ENCODE measurements around the gene ZC3HAV1L. TPM values are rescaled to one million over a fixed set of nuclear protein-coding genes. Genes with fewer than 3 reads are reported as not detected.

Gene ZC3HAV1L
- total RNA-seq, 1 donor from 2014 or later: 21.6 TPM

GRCh38 chr7:139068544-139069399 lies 32.9 kb upstream of the ZC3HAV1L start:
- no peak overlapping the region for H3K4me3 ChIP-seq (ENCODE audit: low read depth, low read length)
- TF ChIP-seq CTCF (IDR thresholded peaks at IDR 0.05; ENCODE audit: insufficient read depth, low read length, poor library complexity, severe bottlenecking): no peak
- no peaks in the 10 kb centered on the region for H3K27me3 ChIP-seq (ENCODE audit: control insufficient read depth, insufficient read depth, low read length)
- H3K36me3 ChIP-seq (ENCODE audit: control insufficient read depth, insufficient read depth, low read length): peaks cover 1% of the 10 kb centered on the region
- no peak for DNase-seq (ENCODE audit: low read depth)

- no peak for DNase-seq (ENCODE audit: low read depth)
- TF ChIP-seq CTCF (IDR thresholded peaks at IDR 0.05; ENCODE audit: insufficient read depth, low read length, poor library complexity, severe bottlenecking): no peak
- Histone ChIP-seq H3K27me3 (ENCODE audit: control insufficient read depth, insufficient read depth, low read length) (no peaks in the 10 kb centered on the region), H3K4me3 (ENCODE audit: low read depth, low read length) (no peak overlapping the region), H3K36me3 (ENCODE audit: control insufficient read depth, insufficient read depth, low read length) (peaks cover 1% of the 10 kb centered on the region)
Observed at GRCh38 chr7:139066315-139066714, 30.5 kb upstream of the ZC3HAV1L start.

GRCh38 chr7:139065323-139065722 lies 29.5 kb upstream of the ZC3HAV1L start:
- DNase-seq (ENCODE audit: low read depth): no peak
- Histone ChIP-seq H3K4me3 (ENCODE audit: low read depth, low read length) (no peak overlapping the region), H3K36me3 (ENCODE audit: control insufficient read depth, insufficient read depth, low read length) (peaks cover 1% of the 10 kb centered on the region), H3K27me3 (ENCODE audit: control insufficient read depth, insufficient read depth, low read length) (no peaks in the 10 kb centered on the region)
- no peak for TF ChIP-seq CTCF (IDR thresholded peaks at IDR 0.05; ENCODE audit: insufficient read depth, low read length, poor library complexity, severe bottlenecking)

- no peak for TF ChIP-seq CTCF (IDR thresholded peaks at IDR 0.05; ENCODE audit: insufficient read depth, low read length, poor library complexity, severe bottlenecking)
- H3K36me3 ChIP-seq (ENCODE audit: control insufficient read depth, insufficient read depth, low read length): no peaks in the 10 kb centered on the region
- H3K27me3 ChIP-seq (ENCODE audit: control insufficient read depth, insufficient read depth, low read length): no peaks in the 10 kb centered on the region
- no peak overlapping the region for H3K4me3 ChIP-seq (ENCODE audit: low read depth, low read length)
- DNase-seq (ENCODE audit: low read depth): no peak
Observed at GRCh38 chr7:139061416-139061815, 25.6 kb upstream of the ZC3HAV1L start.

- no peak for DNase-seq (ENCODE audit: low read depth)
- H3K27me3 ChIP-seq (ENCODE audit: control insufficient read depth, insufficient read depth, low read length): no peaks in the 10 kb centered on the region
- no peak overlapping the region for H3K4me3 ChIP-seq (ENCODE audit: low read depth, low read length)
- no peak for TF ChIP-seq CTCF (IDR thresholded peaks at IDR 0.05; ENCODE audit: insufficient read depth, low read length, poor library complexity, severe bottlenecking)
- no peaks in the 10 kb centered on the region for H3K36me3 ChIP-seq (ENCODE audit: control insufficient read depth, insufficient read depth, low read length)
Observed at GRCh38 chr7:139060695-139061237, 24.9 kb upstream of the ZC3HAV1L start.
